GM21447 (cell line): ENCODE data around the gene ODAM.
A peak's percentile ranks its signal among the peaks of the same experiment; 100 is the strongest.
"Not testable (repeated sequence)": the region's sequence is repeated elsewhere in the genome, so short reads cannot be mapped to it uniquely, and the experiment has no call there.

Source experiments
- ATAC-seq: cut with Tn5 transposase; IDR thresholded peaks from one replicate; pipeline ENCODE4 v1.9.1; 2021; ENCODE audit not compliant: unreplicated experiment

Gene ODAM

GRCh38 chr4:70195425-70195824 is at the start of gene ODAM:
Gene ODAM, plus strand, starts transcription at chr4:70195725. Its CDS starts 819 bp downstream, at chr4:70196544.
- no peak for ATAC-seq

- no peak for ATAC-seq
Measured at GRCh38 chr4:70151271-70151670, 44.3 kb upstream of the ODAM start.

GRCh38 chr4:70152088-70152487 is 43.4 kb upstream of the ODAM start:
- ATAC-seq, result no peak

- no peak for ATAC-seq
Measured at GRCh38 chr4:70153937-70154336, 41.6 kb upstream of the ODAM start, which contains the start of gene PRR27. Gene PRR27, plus strand, starts transcription at chr4:70154237. Its CDS starts 139 bp downstream, at chr4:70154376.

- no peak for ATAC-seq
Measured at GRCh38 chr4:70158576-70158975, 36.9 kb upstream of the ODAM start.

- ATAC-seq, result no peak
Measured at GRCh38 chr4:70177090-70177489, 18.4 kb upstream of the ODAM start.

- ATAC-seq, result no peak
Measured at GRCh38 chr4:70178075-70178660, 17.4 kb upstream of the ODAM start.

GRCh38 chr4:70179811-70180210 is 15.7 kb upstream of the ODAM start:
- ATAC-seq, result no peak

GRCh38 chr4:70181864-70182263 is 13.7 kb upstream of the ODAM start:
- ATAC-seq, result no peak

- no peak for ATAC-seq
Measured at GRCh38 chr4:70182517-70183167, 12.9 kb upstream of the ODAM start.

GRCh38 chr4:70183168-70183939 is 12.2 kb upstream of the ODAM start:
- peak; percentile 81 for ATAC-seq

- no peak for ATAC-seq
Measured at GRCh38 chr4:70183940-70184246, 11.6 kb upstream of the ODAM start.

- ATAC-seq, result no peak
Measured at GRCh38 chr4:70187216-70187615, 8.3 kb upstream of the ODAM start.

- no peak for ATAC-seq
Measured at GRCh38 chr4:70190579-70190978, 4.9 kb upstream of the ODAM start.

- ATAC-seq, result no peak
Measured at GRCh38 chr4:70191647-70192046, 3.9 kb upstream of the ODAM start.

GRCh38 chr4:70192895-70193294 is 2.6 kb upstream of the ODAM start:
- no peak for ATAC-seq

- no peak for ATAC-seq
Measured at GRCh38 chr4:70196857-70197256, 1.3 kb downstream of the ODAM start.

- ATAC-seq, result no peak
Measured at GRCh38 chr4:70197842-70198241, 2.3 kb downstream of the ODAM start.

- ATAC-seq, result no peak
Measured at GRCh38 chr4:70203601-70204000, 8.1 kb downstream of the ODAM start.

- ATAC-seq, result not testable (repeated sequence)
Measured at GRCh38 chr4:70212752-70213151, 17.2 kb downstream of the ODAM start.

- ATAC-seq, result not testable (repeated sequence)
Measured at GRCh38 chr4:70216109-70216508, 20.6 kb downstream of the ODAM start.

- ATAC-seq, result not testable (repeated sequence)
Measured at GRCh38 chr4:70216550-70216949, 21.0 kb downstream of the ODAM start.
